ENCODE measurements around the gene MVB12B.

GRCh38 chr9:126499911-126500599 is 173.4 kb downstream of the MVB12B start:
- TF ChIP-seq ZBTB21 (CRISPR knock-in tag; IDR thresholded peaks at IDR 0.05) (no peak), SP1 (IDR thresholded peaks at IDR 0.05) (no peak), SP1 (CRISPR knock-in tag; IDR thresholded peaks at IDR 0.05) (no peak)
